GM21447 (cell line): Measurements from ENCODE around the gene KMT2D.
"Not testable (repeated sequence)": the region's sequence is repeated elsewhere in the genome, so short reads cannot be mapped to it uniquely, and the experiment has no call there.

Experiments
- ATAC-seq: cut with Tn5 transposase; IDR thresholded peaks from one replicate; pipeline ENCODE4 v1.9.1; 2021; ENCODE audit not compliant: unreplicated experiment

Gene KMT2D

GRCh38 chr12:49088150-49088931, 27.7 kb upstream of the KMT2D start:
- peak; percentile 86 for ATAC-seq

GRCh38 chr12:49086116-49086515, 25.5 kb upstream of the KMT2D start:
- no peak for ATAC-seq

- ATAC-seq, result no peak
These were observed 23.8 kb upstream of the KMT2D start for GRCh38 chr12:49084438-49084837.

GRCh38 chr12:49079793-49080192, 19.2 kb upstream of the KMT2D start:
- ATAC-seq, result no peak

GRCh38 chr12:49070971-49071370, 10.4 kb upstream of the KMT2D start:
- ATAC-seq, result no peak

GRCh38 chr12:49069507-49070346, 9.1 kb upstream of the KMT2D start, which contains the start of gene RHEBL1:
TSS of gene RHEBL1 (minus strand) at chr12:49069979. CDS start at chr12:49069785, 194 bp downstream.
- peak; percentile 98 for ATAC-seq

- ATAC-seq, result no peak
These were observed 8.4 kb upstream of the KMT2D start for GRCh38 chr12:49068879-49069506.

GRCh38 chr12:49066120-49066519, 5.5 kb upstream of the KMT2D start:
- no peak for ATAC-seq

- no peak for ATAC-seq
These were observed 4.2 kb upstream of the KMT2D start for GRCh38 chr12:49064767-49065152.

- ATAC-seq, result not testable (repeated sequence)
These were observed 1.3 kb upstream of the KMT2D start for GRCh38 chr12:49061916-49062315.

GRCh38 chr12:49061157-49061650, 610 bp upstream of the KMT2D start:
- no peak for ATAC-seq

GRCh38 chr12:49059299-49060171, 1.1 kb downstream of the KMT2D start:
- peak; percentile 7 for ATAC-seq

GRCh38 chr12:49059045-49059298, 1.6 kb downstream of the KMT2D start:
- no peak for ATAC-seq

- ATAC-seq, result no peak
These were observed 2.1 kb downstream of the KMT2D start for GRCh38 chr12:49058366-49059044.

GRCh38 chr12:49057888-49058287, 2.7 kb downstream of the KMT2D start:
- ATAC-seq, result no peak

- ATAC-seq, result peak; percentile 60
These were observed 4.4 kb downstream of the KMT2D start for GRCh38 chr12:49055978-49056754.

- ATAC-seq, result no peak
These were observed 5.5 kb downstream of the KMT2D start for GRCh38 chr12:49055092-49055491.

GRCh38 chr12:49054524-49054923, 6.1 kb downstream of the KMT2D start:
- ATAC-seq, result no peak

GRCh38 chr12:49054096-49054495, 6.5 kb downstream of the KMT2D start:
- no peak for ATAC-seq
